Neuron (in vitro differentiated cells): ENCODE results near the gene MPPED1.

Experiments used
- H2AFZ ChIP-seq: one replicate; pipeline ENCODE4 v1.6.1; 2013; ENCODE audit warnings: low read depth, mild to moderate bottlenecking, inconsistent platforms, low read length, moderate library complexity
- H3K27me3 ChIP-seq: one replicate; pipeline ENCODE4 v1.6.1; 2013; ENCODE audit warnings: low read length; ENCODE audit not compliant: insufficient read depth
- H3K36me3 ChIP-seq: one replicate; pipeline ENCODE4 v1.6.1; 2013; ENCODE audit warnings: low read length; ENCODE audit not compliant: insufficient read depth
- H3K4me1 ChIP-seq: one replicate; pipeline ENCODE4 v1.6.1; 2013; ENCODE audit warnings: low read length; ENCODE audit not compliant: insufficient read depth
- H3K4me3 ChIP-seq: 2 replicates; pipeline ENCODE4 v1.5.1; 2013; ENCODE audit warnings: mild to moderate bottlenecking, low read length, moderate library complexity
- H3K9me3 ChIP-seq: one replicate; pipeline ENCODE4 v1.6.1; 2013; ENCODE audit warnings: low read length

Gene MPPED1

GRCh38 chr22:43396934-43397457 lies 14.8 kb upstream of the MPPED1 start:
- H3K27me3 ChIP-seq: no peaks in the 10 kb centered on the region
- peaks cover 2% of the 10 kb centered on the region for H3K9me3 ChIP-seq
- no peak overlapping the region for H3K4me3 ChIP-seq
- no peaks in the 10 kb centered on the region for H3K36me3 ChIP-seq
- H3K4me1 ChIP-seq: no peaks in the 10 kb centered on the region
- H2AFZ ChIP-seq: no peak overlapping the region

GRCh38 chr22:43397766-43398165 lies 14.0 kb upstream of the MPPED1 start:
- Histone ChIP-seq H3K9me3 (peaks cover 2% of the 10 kb centered on the region), H3K36me3 (no peaks in the 10 kb centered on the region), H3K4me1 (no peaks in the 10 kb centered on the region), H2AFZ (no peak overlapping the region), H3K4me3 (no peak overlapping the region), H3K27me3 (no peaks in the 10 kb centered on the region)

- H3K27me3 ChIP-seq: no peaks in the 10 kb centered on the region
- H3K9me3 ChIP-seq: peaks cover 2% of the 10 kb centered on the region
- H3K36me3 ChIP-seq: no peaks in the 10 kb centered on the region
- H3K4me3 ChIP-seq: no peak overlapping the region
- no peaks in the 10 kb centered on the region for H3K4me1 ChIP-seq
- no peak overlapping the region for H2AFZ ChIP-seq
Observed at GRCh38 chr22:43398246-43398645, 13.6 kb upstream of the MPPED1 start.

GRCh38 chr22:43398910-43399309 lies 12.9 kb upstream of the MPPED1 start:
- Histone ChIP-seq H2AFZ (no peak overlapping the region), H3K27me3 (no peaks in the 10 kb centered on the region), H3K4me1 (no peaks in the 10 kb centered on the region), H3K4me3 (no peak overlapping the region), H3K36me3 (no peaks in the 10 kb centered on the region), H3K9me3 (no peaks in the 10 kb centered on the region)

- no peaks in the 10 kb centered on the region for H3K9me3 ChIP-seq
- H3K36me3 ChIP-seq: no peaks in the 10 kb centered on the region
- H3K4me1 ChIP-seq: no peaks in the 10 kb centered on the region
- no peak overlapping the region for H3K4me3 ChIP-seq
- H2AFZ ChIP-seq: no peak overlapping the region
- H3K27me3 ChIP-seq: no peaks in the 10 kb centered on the region
Observed at GRCh38 chr22:43399338-43399979, 12.4 kb upstream of the MPPED1 start.

GRCh38 chr22:43399980-43400358 lies 11.8 kb upstream of the MPPED1 start:
- H3K4me1 ChIP-seq: no peaks in the 10 kb centered on the region
- no peaks in the 10 kb centered on the region for H3K36me3 ChIP-seq
- H3K4me3 ChIP-seq: no peak overlapping the region
- no peaks in the 10 kb centered on the region for H3K9me3 ChIP-seq
- H2AFZ ChIP-seq: no peak overlapping the region
- H3K27me3 ChIP-seq: peaks cover under 1% of the 10 kb centered on the region

GRCh38 chr22:43400449-43400848 lies 11.4 kb upstream of the MPPED1 start:
- Histone ChIP-seq H3K36me3 (no peaks in the 10 kb centered on the region), H3K27me3 (peaks cover 5% of the 10 kb centered on the region), H3K4me1 (no peaks in the 10 kb centered on the region), H3K4me3 (no peak overlapping the region), H3K9me3 (no peaks in the 10 kb centered on the region), H2AFZ (no peak overlapping the region)

- H3K4me3 ChIP-seq: no peak overlapping the region
- no peaks in the 10 kb centered on the region for H3K4me1 ChIP-seq
- H3K36me3 ChIP-seq: no peaks in the 10 kb centered on the region
- no peaks in the 10 kb centered on the region for H3K9me3 ChIP-seq
- H3K27me3 ChIP-seq: peaks cover 13% of the 10 kb centered on the region
- H2AFZ ChIP-seq: no peak overlapping the region
Observed at GRCh38 chr22:43401233-43401632, 10.6 kb upstream of the MPPED1 start.

- no peak overlapping the region for H3K4me3 ChIP-seq
- no peaks in the 10 kb centered on the region for H3K4me1 ChIP-seq
- no peaks in the 10 kb centered on the region for H3K36me3 ChIP-seq
- peaks cover 17% of the 10 kb centered on the region for H3K27me3 ChIP-seq
- H3K9me3 ChIP-seq: no peaks in the 10 kb centered on the region
- no peak overlapping the region for H2AFZ ChIP-seq
Observed at GRCh38 chr22:43401661-43402060, 10.2 kb upstream of the MPPED1 start.

- Histone ChIP-seq H3K4me3 (no peak overlapping the region), H3K27me3 (peaks cover 17% of the 10 kb centered on the region), H3K9me3 (no peaks in the 10 kb centered on the region), H3K4me1 (no peaks in the 10 kb centered on the region), H2AFZ (no peak overlapping the region), H3K36me3 (no peaks in the 10 kb centered on the region)
Observed at GRCh38 chr22:43402128-43402527, 9.7 kb upstream of the MPPED1 start.

- peaks cover 33% of the 10 kb centered on the region for H3K27me3 ChIP-seq
- no peaks in the 10 kb centered on the region for H3K4me1 ChIP-seq
- H2AFZ ChIP-seq: no peak overlapping the region
- no peaks in the 10 kb centered on the region for H3K36me3 ChIP-seq
- no peak overlapping the region for H3K4me3 ChIP-seq
- no peaks in the 10 kb centered on the region for H3K9me3 ChIP-seq
Observed at GRCh38 chr22:43404673-43405385, 7.0 kb upstream of the MPPED1 start.

- Histone ChIP-seq H3K36me3 (no peaks in the 10 kb centered on the region), H2AFZ (no peak overlapping the region), H3K4me1 (no peaks in the 10 kb centered on the region), H3K4me3 (no peak overlapping the region), H3K27me3 (peaks cover 46% of the 10 kb centered on the region), H3K9me3 (no peaks in the 10 kb centered on the region)
Observed at GRCh38 chr22:43406186-43406790, 5.5 kb upstream of the MPPED1 start.

- no peaks in the 10 kb centered on the region for H3K9me3 ChIP-seq
- no peak overlapping the region for H2AFZ ChIP-seq
- no peak overlapping the region for H3K4me3 ChIP-seq
- no peaks in the 10 kb centered on the region for H3K36me3 ChIP-seq
- peaks cover 51% of the 10 kb centered on the region for H3K27me3 ChIP-seq
- H3K4me1 ChIP-seq: peaks cover 4% of the 10 kb centered on the region
Observed at GRCh38 chr22:43407591-43407990, 4.2 kb upstream of the MPPED1 start.
